HUDEP-2 (cell line): ENCODE results near the gene INTS13.
A peak's percentile ranks its signal among the peaks of the same experiment; 100 is the strongest.
"Not testable (repeated sequence)": the region's sequence is repeated elsewhere in the genome, so short reads cannot be mapped to it uniquely, and the experiment has no call there.

ENCODE experiments used
- DNase-seq, 76 experiments: peaks; one replicate each; lab custom pipeline; 2025; ENCODE audit not compliant: unreplicated experiment in 76 of 76; lab: John Stamatoyannopoulos, UW

The INTS13 gene

DNA sequence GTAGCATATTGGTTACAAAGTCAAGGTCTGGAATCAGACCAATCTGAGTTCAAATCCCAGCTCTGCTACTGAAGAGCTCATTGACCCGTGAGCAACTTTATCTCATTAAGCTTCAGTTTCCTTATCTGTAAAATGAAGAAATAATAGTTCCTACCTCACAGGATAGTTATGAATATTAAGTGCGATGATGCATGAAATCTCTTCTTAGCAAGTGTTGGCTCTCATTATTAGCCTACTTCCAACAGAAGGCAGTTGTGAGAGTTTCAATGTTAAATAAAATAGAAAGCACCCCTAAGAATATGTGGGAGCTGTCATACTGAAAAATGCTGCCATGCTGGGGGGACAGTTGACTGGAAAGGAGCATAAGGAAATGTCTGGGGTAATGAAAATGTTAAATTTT, 65.8 kb downstream of the INTS13 start:
- no peak for DNase-seq

- DNase-seq = peak in 11 of 76 experiments; percentile 13 to 38 (median 21)
Observed at GRCh38 chr12:26870491-26871419, 67.0 kb downstream of the INTS13 start.

- no peak for DNase-seq
Observed at GRCh38 chr12:26869908-26870459, 67.8 kb downstream of the INTS13 start.

DNA sequence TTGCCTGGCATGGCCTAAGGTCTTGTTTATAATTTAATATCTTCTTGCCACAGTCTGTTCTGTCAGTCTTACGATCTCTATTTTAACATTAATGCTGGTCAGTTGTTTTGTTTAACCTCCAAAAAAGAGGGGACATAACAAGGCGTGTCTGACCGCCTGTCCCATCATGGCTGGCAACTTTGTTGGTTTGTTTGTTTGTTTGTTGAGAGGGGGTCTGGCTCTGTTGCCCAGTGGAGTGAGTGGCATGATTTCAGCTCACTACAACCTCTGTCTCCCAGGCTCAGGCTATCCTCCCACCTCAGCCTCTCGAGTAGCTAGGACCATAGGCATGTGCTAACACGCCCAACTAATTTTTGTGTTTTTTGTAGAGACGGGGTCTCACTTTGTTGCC, 68.7 kb downstream of the INTS13 start:
- no peak for DNase-seq

- DNase-seq = peak in 8 of 76 experiments; percentile 6 to 34 (median 22)
Observed at GRCh38 chr12:26868447-26869103, 69.2 kb downstream of the INTS13 start.

DNA sequence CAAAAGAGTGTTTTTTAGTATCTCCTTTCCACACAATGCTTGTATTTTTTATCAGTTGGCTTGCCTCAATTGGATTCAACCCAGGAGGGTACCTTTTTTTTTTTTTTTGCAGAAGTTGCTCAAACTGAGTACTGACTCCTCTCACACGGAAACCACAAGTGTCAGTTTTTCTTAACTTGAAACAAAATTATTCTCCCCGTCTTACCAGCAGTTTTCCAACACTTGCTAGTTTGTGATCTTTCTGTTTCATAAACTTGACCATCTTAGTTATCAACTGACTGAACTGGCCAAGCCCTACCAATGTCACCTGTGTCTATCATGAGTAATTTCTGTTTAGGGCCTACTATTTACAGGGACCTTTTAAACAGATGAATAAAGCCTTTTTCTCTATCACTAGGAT, 70.7 kb downstream of the INTS13 start:
- peak in 17 of 76 experiments; percentile 7 to 64 (median 33) for DNase-seq

DNA sequence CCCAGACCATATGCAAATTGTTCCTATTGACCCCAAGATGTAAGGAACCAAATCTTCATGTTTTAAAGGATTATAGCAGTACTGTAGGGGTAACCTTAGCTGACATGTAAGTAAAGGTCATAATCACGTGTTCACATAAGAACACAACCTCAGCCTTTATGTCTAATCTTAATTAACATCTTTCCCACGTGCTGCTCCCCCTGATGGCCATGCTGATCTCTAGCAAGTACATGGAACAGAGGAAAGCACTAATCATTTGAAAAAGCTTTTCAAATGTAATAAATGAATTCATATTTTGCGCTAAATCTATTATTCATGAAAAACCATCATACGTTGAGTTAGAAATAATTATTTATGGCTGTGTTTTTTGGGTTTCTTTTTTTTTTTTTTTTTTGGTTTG, 74.3 kb downstream of the INTS13 start:
- DNase-seq = peak in 1 of 76 experiments; percentile 9

DNA sequence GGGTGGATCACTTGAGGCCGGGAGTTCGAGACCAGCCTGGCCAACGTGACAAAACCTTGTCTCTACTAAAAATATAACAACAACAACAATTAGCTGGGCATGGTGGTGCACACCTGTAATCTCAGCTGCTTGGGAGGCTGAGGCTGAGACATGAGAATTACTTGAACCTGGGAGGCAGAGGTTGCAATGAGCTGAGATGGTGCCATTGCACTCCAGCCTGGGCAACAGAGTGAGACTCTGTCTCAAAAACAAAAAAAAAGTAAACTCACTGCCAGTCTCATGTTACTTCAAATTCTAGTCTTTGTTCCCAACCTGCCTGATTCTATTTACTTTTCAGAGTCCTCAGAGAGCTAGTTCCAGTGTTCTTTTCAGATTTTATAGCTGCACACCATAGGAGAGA, 75.0 kb downstream of the INTS13 start:
- not testable (repeated sequence) for DNase-seq

DNA sequence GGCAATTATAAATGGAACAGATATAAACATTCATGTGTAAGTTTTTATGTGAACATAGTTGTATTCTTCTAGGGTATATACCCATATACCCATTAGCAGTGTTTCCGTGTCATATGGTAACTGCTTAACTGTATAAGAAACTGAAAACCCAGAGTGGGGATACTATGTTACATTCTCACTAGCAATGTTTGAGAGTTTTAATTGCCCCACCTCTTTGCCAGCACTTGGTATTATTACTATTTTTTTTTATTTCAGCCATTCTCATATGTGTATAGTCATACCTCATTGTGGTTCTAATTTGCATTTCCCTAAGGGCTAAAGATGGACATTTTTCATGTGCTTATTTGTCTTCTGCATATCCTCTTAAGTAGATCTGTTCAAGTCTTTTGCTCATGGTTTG, 76.1 kb downstream of the INTS13 start:
- DNase-seq = no peak

DNA sequence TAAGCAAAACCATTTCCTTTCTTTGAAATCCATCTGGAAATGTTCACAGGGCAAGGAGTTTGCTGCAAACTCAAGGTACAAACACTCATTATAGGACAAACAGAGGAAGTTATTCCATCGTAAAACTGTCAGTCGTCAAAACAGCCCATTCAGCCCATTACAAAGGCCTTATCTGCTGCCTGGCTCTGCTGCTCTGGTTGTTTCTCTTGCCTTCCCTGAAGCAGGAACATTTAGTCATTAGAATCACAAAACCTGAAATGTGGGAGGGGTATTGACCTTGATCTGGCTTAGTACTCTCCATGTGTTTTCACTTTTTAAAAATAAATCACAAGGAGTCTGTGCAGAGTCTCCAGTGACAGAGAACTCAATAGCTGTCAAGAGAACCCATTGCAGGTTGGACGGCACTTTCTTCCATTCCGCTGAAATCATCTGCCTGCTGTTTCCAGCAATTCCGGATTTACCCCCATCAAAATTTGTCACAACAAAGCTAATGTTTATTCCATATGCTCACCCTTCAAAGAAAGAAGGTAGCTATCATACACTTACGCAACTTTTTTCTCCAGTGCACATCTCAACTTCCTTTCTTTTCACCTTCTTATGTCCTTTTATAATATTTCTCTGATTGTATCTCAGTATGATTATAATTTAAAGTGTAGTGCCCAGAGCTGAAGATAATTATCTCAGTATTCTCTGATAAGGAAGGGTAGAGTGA, 80.2 kb downstream of the INTS13 start:
- no peak for DNase-seq

DNA sequence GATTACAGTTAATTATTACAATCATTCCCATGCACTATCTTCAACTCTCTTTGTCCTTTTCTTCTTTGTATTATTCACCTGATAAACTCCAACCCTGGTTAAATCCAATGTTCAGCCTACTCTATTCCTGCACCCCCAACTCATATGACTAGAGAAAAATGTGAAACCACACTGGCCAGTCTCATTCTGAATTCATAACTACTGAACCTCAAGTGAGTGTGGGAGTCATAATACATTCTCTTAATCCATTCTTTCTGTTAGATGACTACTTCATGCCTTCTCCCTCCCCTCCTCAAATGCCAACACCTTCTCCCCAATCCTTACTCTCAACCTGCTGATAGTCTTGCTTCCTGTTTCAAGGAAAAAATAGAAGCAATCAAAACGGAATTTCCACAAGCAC, 82.4 kb downstream of the INTS13 start:
- no peak for DNase-seq
